HepG2 (cell line): Measurements from ENCODE around the gene STX8. TPM values are rescaled to one million over a fixed set of nuclear protein-coding genes. Genes with fewer than 3 reads are reported as not detected.

Experiments
- ATAC-seq: fragments of 200-7000 bp; cut with Tn5 transposase; 3 replicates; pipeline ENCODE4 v1.9.1; 2020; ENCODE audit warnings: mild to moderate bottlenecking, moderate library complexity
- BruUV-seq: library from RNA; stranded (reverse); fragments of 400-500 nt; replicated peaks from 2 replicates; lab custom pipeline; 2021; lab: Mats Ljungman, UMichigan
- CTCF ChIA-PET: fragments of 300-600 bp; formaldehyde crosslinking; extraction: SDS; loops from one replicate; lab custom pipeline; 2021; ENCODE audit warnings: low total read pairs, inconsistent platforms, low intra/inter-chr PET ratio; lab: Yijun Ruan, JAX
- POLR2A ChIA-PET: fragments of 350-600 bp; sonication (Branson Sonifier 250); formaldehyde crosslinking; loops from one replicate; lab custom pipeline; 2020; ENCODE audit warnings: antibody characterized with exemption, inconsistent platforms; lab: Yijun Ruan, JAX
- DNase-seq: peaks from one replicate; pipeline ENCODE4 v3.0.0-alpha.2; 2015; ENCODE audit warnings: low spot score
- FAIRE-seq: peaks from 3 replicates; lab custom pipeline; 2011; peaks lifted over from hg19 to GRCh38; lab: Jason Lieb, UNC
- H2AFZ ChIP-seq: one replicate; pipeline ENCODE4 v1.6.1; 2011; ENCODE audit warnings: low read length, inconsistent platforms
- H3K27ac ChIP-seq: fragments of 300-600 bp; 3 replicates; pipeline ENCODE4 v1.8.0; 2011; ENCODE audit warnings: mixed run types, mild to moderate bottlenecking, mixed read lengths, low read length, inconsistent platforms; ENCODE audit not compliant: insufficient read depth; ENCODE audit errors: extremely low read length
- H3K27me3 ChIP-seq, 2 experiments: fragments of 200-600 bp in 1 of 2; 2 replicates in 1 of 2; 3 replicates in 1 of 2; pipeline versions ENCODE4 v1.6.0 to v1.8.0; 2011; ENCODE audit warnings: low read length in 2 of 2, mild to moderate bottlenecking in 2 of 2, moderate library complexity in 2 of 2, inconsistent platforms in 1 of 2; ENCODE audit not compliant: insufficient read depth in 2 of 2, control insufficient read depth in 1 of 2
- H3K36me3 ChIP-seq, 2 experiments: fragments of 200-600 bp in 1 of 2; replicated peaks in 1 of 2; 2 replicates in 1 of 2; 3 replicates in 1 of 2; pipeline versions ENCODE4 v1.5.1 to v1.8.0; 2011; ENCODE audit warnings: low read length in 2 of 2, inconsistent platforms in 1 of 2; ENCODE audit not compliant: insufficient read depth in 2 of 2, control insufficient read depth in 1 of 2
- H3K4me1 ChIP-seq: 2 replicates; pipeline ENCODE4 v1.5.1; 2012; ENCODE audit warnings: low read length, inconsistent platforms; ENCODE audit not compliant: insufficient read depth
- H3K4me2 ChIP-seq: 2 replicates; pipeline ENCODE4 v1.6.0; 2011; ENCODE audit warnings: low read depth, low read length, inconsistent platforms
- H3K4me3 ChIP-seq, 3 experiments: fragments of 200-600 bp in 1 of 3; sonication (generic), shearing (Covaris generic) in 1 of 3; replicated peaks in 1 of 3; 2 replicates each; pipeline ENCODE4 v1.5.1; 2011 to 2016; ENCODE audit warnings: low read length in 3 of 3, inconsistent platforms in 2 of 3, low read depth in 2 of 3, mild to moderate bottlenecking in 2 of 3, control low read depth in 1 of 3, mixed read lengths in 1 of 3; ENCODE audit not compliant: insufficient read depth in 1 of 3
- H3K79me2 ChIP-seq: one replicate; pipeline ENCODE4 v1.6.1; 2011; ENCODE audit warnings: low read length, inconsistent platforms; ENCODE audit not compliant: insufficient read depth
- H3K9ac ChIP-seq: 2 replicates; pipeline ENCODE4 v1.6.0; 2011; ENCODE audit warnings: mild to moderate bottlenecking, low read depth, low read length, inconsistent platforms; ENCODE audit not compliant: insufficient read depth
- H3K9me3 ChIP-seq: 2 replicates; pipeline ENCODE4 v1.5.1; 2012; ENCODE audit warnings: mild to moderate bottlenecking, low read length
- H4K20me1 ChIP-seq: 2 replicates; pipeline ENCODE4 v1.6.0; 2011; ENCODE audit warnings: inconsistent platforms, mild to moderate bottlenecking, low read length, moderate library complexity; ENCODE audit not compliant: insufficient read depth
- CEBPG ChIP-seq: IDR thresholded peaks from 2 replicates; pipeline ENCODE4 v1.6.1; 2016
- FOXA3 ChIP-seq: IDR thresholded peaks from 2 replicates; pipeline ENCODE4 v1.6.1; 2016; ENCODE audit warnings: missing genetic modification reagents, missing compliant biosample characterization
- PRDM4 ChIP-seq: sonication (generic); formaldehyde crosslinking; IDR thresholded peaks from 2 replicates; pipeline ENCODE4 v1.9.0; 2021; ENCODE audit warnings: missing genetic modification reagents, borderline replicate concordance
- ZBTB42 ChIP-seq: sonication (generic); formaldehyde crosslinking; IDR thresholded peaks from 2 replicates; pipeline ENCODE4 v1.5.0; 2020; ENCODE audit warnings: mild to moderate bottlenecking, missing genetic modification reagents
- ZNF326 ChIP-seq: sonication (generic); formaldehyde crosslinking; IDR thresholded peaks from 2 replicates; pipeline ENCODE4 v1.4.0; 2020; ENCODE audit warnings: missing genetic modification reagents, borderline replicate concordance
- ZNF430 ChIP-seq: sonication (generic); formaldehyde crosslinking; IDR thresholded peaks from 2 replicates; pipeline ENCODE4 v1.9.0; 2021; ENCODE audit warnings: mild to moderate bottlenecking, missing genetic modification reagents
- WGBS: methylation state at CpG from one replicate; pipeline ENCODE4 v1.1.6; 2017; ENCODE audit warnings: low lambda C conversion rate; 5-methylcytosine and 5-hydroxymethylcytosine counted together
- in situ Hi-C: cut with HindIII; loops from 2 replicates; pipeline ENCODE4 v1.10.0; 2017; ENCODE audit warnings: low pct_unique_long_range_greater_than_20kb; ENCODE audit not compliant: extremely low pct_ligation_motif_present
- intact Hi-C: fragments of 100-400 bp; cut with micrococcal nuclease; formaldehyde crosslinking; loops from one replicate; pipeline ENCODE4 v1.10.0; 2022; ENCODE audit not compliant: unreplicated experiment
- polyA plus RNA-seq, 8 experiments: library from polyadenylated mRNA; depleted of rRNA in 3 of 8; stranded (reverse) in 7 of 8; unstranded in 1 of 8; fragments of >200 nt; fragmentation: Illumina TruSeq in 4 of 8; extraction: Trizol in 4 of 8; gene quantifications; 2 replicates each; pipeline versions ENCODE4 v1.2.1 to v1.2.3, GENCODE V29; 2011 to 2016; ENCODE audit warnings: low read depth in 4 of 8, missing spikeins in 1 of 8, mixed read lengths in 1 of 8; ENCODE audit not compliant: insufficient read depth in 1 of 8
- total RNA-seq, 5 experiments: library from RNA; depleted of rRNA; stranded (reverse); fragments of >200 nt; fragmentation: Illumina TruSeq; extraction: Trizol; gene quantifications; 2 replicates each; pipeline ENCODE4 v1.2.3, GENCODE V29; 2016; ENCODE audit warnings: low read depth in 1 of 5

STX8 gene
- total and polyA plus RNA-seq, 2 of the 13 experiments (the other 11 are each of a cell fraction or from before 2014, with no cell fraction given) = 36.4 to 53.6 TPM

DNA sequence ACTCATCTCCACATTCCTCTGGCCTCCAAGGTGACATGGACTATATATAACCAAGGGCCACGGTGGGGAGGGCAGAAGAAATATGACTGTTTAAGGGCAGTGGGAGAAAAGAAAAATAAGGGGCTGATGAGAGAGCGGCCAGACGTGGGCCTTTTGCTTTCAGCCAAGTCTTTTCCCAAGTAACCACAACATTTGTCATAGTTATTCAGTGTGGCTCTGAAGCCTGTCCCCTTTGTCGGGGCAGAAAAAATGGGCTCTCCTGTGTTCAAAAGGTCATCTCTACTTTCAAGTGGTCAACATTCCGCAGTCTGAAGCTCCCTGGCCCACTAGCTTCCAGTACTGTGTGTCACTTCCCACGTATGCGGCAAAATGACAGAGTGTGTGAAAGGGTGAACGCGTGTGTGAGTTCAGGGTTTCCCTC lies 308.9 kb downstream of the STX8 start:
- Histone ChIP-seq H3K36me3 (no peaks in the 10 kb centered on the region), H4K20me1 (no peaks in the 10 kb centered on the region), H3K4me2 (no peak overlapping the region), H3K79me2 (no peaks in the 10 kb centered on the region), H3K27me3 (no peaks in the 10 kb centered on the region), H3K9me3 (no peaks in the 10 kb centered on the region), H3K4me3 (no peak overlapping the region), H2AFZ (no peak overlapping the region), H3K4me1 (no peaks in the 10 kb centered on the region), H3K27ac (no peak overlapping the region), H3K9ac (no peak overlapping the region)
- ChIA-PET POLR2A (no interaction called here), CTCF (no interaction called here)
- TF ChIP-seq ZNF326 (CRISPR knock-in tag) = no peak
- ATAC-seq (no peak), FAIRE-seq (no peak), DNase-seq (no peak)
- no TSS peak for BruUV-seq
- in situ Hi-C loops (no loop called here), intact Hi-C loops (no loop called here)
- WGBS = 87% methylated on average over 9 of the region's 9 CpGs

DNA sequence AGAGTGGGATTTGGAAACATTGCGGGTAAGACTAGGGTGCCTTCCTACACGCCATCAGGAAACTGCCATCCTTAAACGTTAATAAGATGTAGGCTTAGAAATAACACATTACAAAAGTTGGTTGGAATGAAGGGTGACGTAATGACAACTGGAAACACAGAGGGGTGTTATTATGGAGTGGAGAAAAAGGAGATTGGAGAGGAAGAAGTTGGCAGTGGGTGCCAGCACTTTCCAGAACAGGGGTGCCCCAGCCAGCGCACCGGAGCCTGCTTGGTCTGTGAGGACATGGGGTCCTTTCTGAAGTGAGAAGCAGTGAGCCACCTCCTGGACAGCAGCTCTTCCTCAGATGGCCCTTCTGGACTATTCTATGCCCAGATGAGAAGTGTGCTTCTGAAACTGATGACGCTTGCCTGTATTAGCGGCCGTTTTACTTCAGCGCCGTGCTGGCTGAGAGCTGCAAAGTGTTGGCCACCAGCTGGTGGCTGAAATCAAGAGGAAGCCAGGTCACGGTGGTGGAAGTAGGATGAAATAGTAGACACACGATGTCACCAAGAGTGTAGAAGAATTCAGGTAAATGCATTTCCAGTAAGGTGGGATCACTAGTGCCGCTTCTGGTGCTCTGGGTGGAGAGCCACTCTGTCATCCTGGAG lies 309.5 kb downstream of the STX8 start:
- CTCF ChIA-PET = no interaction called here
- H3K4me3 ChIP-seq = no peak overlapping the region
- no peaks in the 10 kb centered on the region for H3K27me3 ChIP-seq
- TF ChIP-seq FOXA3 (CRISPR knock-in tag) = no peak
- TF ChIP-seq PRDM4 (CRISPR knock-in tag) = no peak
- no peak for TF ChIP-seq ZBTB42
- no peak for TF ChIP-seq CEBPG (CRISPR knock-in tag)
- TF ChIP-seq ZNF430 (CRISPR knock-in tag) = no peak
- H3K27ac ChIP-seq = no peak overlapping the region
- no peak overlapping the region for H3K9ac ChIP-seq
- no peaks in the 10 kb centered on the region for H3K36me3 ChIP-seq
- POLR2A ChIA-PET = no interaction called here
- FAIRE-seq = no peak
- no peak overlapping the region for H2AFZ ChIP-seq
- no peak for ATAC-seq
- H3K4me2 ChIP-seq = no peak overlapping the region
- DNase-seq = no peak
- no peaks in the 10 kb centered on the region for H4K20me1 ChIP-seq
- 97% methylated on average over 14 of the region's 14 CpGs for WGBS
- H3K9me3 ChIP-seq = no peaks in the 10 kb centered on the region
- intact Hi-C loops (no loop called here), in situ Hi-C loops (no loop called here)
- H3K79me2 ChIP-seq = no peaks in the 10 kb centered on the region
- no TSS peak for BruUV-seq
- H3K4me1 ChIP-seq = no peaks in the 10 kb centered on the region
